ENCODE data around the gene HOXA4. TPM values are rescaled to one million over a fixed set of nuclear protein-coding genes. Genes with fewer than 3 reads are reported as not detected.

The HOXA4 gene
- total and polyA plus RNA-seq, 2 experiments from 2014 or later = not detected

DNA sequence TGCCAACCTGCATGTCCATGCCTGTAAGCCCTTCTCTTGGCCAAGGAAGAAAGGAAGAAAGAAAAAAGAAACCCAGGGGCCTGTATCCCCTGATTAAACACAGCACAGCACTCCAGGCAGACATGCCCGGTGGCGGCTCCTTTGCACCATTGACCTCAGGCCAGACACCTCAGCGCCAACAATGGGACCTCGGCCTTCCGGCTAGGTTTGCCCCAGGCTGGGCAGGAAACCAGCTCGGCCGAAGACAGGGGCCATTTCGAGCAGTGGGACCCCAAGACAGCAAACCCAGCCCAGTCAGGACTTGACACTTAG is 40.7 kb upstream of the HOXA4 start:
- Histone ChIP-seq H3K4me2 (no peak overlapping the region), H2AFZ (no peak overlapping the region), H3K36me3 (ENCODE audit: insufficient read depth) (no peaks in the 10 kb centered on the region), H3K27ac (ENCODE audit: low read depth) (no peak overlapping the region), H3K27me3 (ENCODE audit: insufficient read depth) (peaks cover 100% of the 10 kb centered on the region), H3K9me2 (ENCODE audit: insufficient read depth) (no peaks in the 10 kb centered on the region), H3F3A (replicated peaks; ENCODE audit: low read depth) (peaks cover 56% of the 10 kb centered on the region), H3K4me3 (no peak overlapping the region), H4K20me1 (replicated peaks; ENCODE audit: insufficient read depth) (peaks cover 49% of the 10 kb centered on the region), H3K79me2 (replicated peaks; ENCODE audit: insufficient read depth) (no peaks in the 10 kb centered on the region), H3K4me1 (ENCODE audit: insufficient read depth) (peaks cover 29% of the 10 kb centered on the region)
- H3K4me1 Mint-ChIP-seq = peaks cover 15% of the 10 kb centered on the region; the same call in 2 of the 3 replicates
- TF ChIP-seq ZNF114 (CRISPR knock-in tag; IDR thresholded peaks at IDR 0.05) (no peak), EZH2 (IDR thresholded peaks at IDR 0.05; ENCODE audit: low read depth, unreplicated experiment) (peak; percentile 63), ZNF331 (CRISPR knock-in tag; IDR thresholded peaks at IDR 0.05; ENCODE audit: low read depth) (no peak), EZH2phosphoT487 (IDR thresholded peaks at IDR 0.05; ENCODE audit: unreplicated experiment) (peak; percentile 18)
- TF ChIP-seq, protein P1, sequence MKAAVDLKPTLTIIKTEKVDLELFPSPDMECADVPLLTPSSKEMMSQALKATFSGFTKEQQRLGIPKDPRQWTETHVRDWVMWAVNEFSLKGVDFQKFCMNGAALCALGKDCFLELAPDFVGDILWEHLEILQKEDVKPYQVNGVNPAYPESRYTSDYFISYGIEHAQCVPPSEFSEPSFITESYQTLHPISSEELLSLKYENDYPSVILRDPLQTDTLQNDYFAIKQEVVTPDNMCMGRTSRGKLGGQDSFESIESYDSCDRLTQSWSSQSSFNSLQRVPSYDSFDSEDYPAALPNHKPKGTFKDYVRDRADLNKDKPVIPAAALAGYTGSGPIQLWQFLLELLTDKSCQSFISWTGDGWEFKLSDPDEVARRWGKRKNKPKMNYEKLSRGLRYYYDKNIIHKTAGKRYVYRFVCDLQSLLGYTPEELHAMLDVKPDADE (IDR thresholded peaks at IDR 0.05) = no peak
- TF ChIP-seq, protein P2, sequence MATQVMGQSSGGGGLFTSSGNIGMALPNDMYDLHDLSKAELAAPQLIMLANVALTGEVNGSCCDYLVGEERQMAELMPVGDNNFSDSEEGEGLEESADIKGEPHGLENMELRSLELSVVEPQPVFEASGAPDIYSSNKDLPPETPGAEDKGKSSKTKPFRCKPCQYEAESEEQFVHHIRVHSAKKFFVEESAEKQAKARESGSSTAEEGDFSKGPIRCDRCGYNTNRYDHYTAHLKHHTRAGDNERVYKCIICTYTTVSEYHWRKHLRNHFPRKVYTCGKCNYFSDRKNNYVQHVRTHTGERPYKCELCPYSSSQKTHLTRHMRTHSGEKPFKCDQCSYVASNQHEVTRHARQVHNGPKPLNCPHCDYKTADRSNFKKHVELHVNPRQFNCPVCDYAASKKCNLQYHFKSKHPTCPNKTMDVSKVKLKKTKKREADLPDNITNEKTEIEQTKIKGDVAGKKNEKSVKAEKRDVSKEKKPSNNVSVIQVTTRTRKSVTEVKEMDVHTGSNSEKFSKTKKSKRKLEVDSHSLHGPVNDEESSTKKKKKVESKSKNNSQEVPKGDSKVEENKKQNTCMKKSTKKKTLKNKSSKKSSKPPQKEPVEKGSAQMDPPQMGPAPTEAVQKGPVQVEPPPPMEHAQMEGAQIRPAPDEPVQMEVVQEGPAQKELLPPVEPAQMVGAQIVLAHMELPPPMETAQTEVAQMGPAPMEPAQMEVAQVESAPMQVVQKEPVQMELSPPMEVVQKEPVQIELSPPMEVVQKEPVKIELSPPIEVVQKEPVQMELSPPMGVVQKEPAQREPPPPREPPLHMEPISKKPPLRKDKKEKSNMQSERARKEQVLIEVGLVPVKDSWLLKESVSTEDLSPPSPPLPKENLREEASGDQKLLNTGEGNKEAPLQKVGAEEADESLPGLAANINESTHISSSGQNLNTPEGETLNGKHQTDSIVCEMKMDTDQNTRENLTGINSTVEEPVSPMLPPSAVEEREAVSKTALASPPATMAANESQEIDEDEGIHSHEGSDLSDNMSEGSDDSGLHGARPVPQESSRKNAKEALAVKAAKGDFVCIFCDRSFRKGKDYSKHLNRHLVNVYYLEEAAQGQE (IDR thresholded peaks at IDR 0.05; ENCODE audit: unreplicated experiment) = no peak
- H3K36me3 Mint-ChIP-seq (ENCODE audit: low read depth) = no peaks in the 10 kb centered on the region; the same call in 2 of the 3 replicates
- no peak overlapping the region for H3K27ac Mint-ChIP-seq
- H3K4me3 Mint-ChIP-seq = no peak overlapping the region
- ATAC-seq = no peak
- DNase-seq (ENCODE audit: low spot score) = peak; percentile 44
- H3K27me3 Mint-ChIP-seq (ENCODE audit: insufficient read depth, low read depth, poor library complexity) = peaks cover 95% of the 10 kb centered on the region
- H3K9me3 Mint-ChIP-seq = peaks cover 14% of the 10 kb centered on the region; the same call in 2 of the 3 replicates

DNA sequence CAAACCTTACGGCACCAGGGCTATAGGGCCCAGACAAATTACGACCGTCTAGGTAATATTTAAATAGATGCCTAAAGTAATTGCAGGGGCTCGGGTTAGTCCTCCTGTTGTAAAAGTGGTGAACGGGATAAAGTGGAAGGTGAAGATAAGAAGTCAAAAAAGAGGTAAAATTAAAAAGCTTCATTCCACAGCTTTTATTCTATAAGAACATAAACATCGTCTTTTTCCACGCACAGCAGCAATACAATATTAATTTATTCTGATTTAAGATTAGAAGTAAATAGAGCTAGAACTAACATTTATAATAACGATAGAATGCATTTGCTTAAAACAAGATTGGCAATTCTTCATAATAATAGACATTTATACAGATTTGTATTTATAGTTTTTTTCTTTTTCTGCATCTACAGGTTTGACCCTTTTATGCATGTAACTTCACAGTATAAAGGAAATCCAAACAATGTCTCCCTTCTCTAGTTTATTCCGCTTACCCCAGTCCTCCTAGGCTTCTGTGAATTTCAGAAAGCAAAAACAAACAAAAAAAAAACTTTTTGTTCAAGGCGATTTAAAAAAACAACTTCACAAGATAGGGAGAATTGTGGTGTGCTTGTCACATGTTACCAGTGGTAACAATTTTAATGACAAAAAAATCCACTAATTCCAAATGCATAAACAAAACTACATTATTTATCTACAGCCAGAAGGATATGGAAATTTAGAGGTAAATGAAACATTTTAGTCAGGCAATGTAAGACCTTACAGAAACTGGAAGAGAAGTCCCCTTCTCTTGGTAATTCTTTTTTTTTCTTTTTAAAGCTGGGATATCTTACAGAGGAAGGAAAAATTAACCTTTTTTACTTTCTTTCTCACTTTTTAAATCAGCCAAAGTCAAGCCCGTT is 40.1 kb upstream of the HOXA4 start:
- peaks cover 95% of the 10 kb centered on the region for H3K27me3 Mint-ChIP-seq (ENCODE audit: insufficient read depth, low read depth, poor library complexity)
- Histone ChIP-seq H3K4me1 (ENCODE audit: insufficient read depth) (peaks cover 27% of the 10 kb centered on the region), H3K4me3 (peak overlapping the region; percentile 36; the same call in 1 of the 2 replicates), H3F3A (replicated peaks; ENCODE audit: low read depth) (peaks cover 60% of the 10 kb centered on the region), H3K79me2 (replicated peaks; ENCODE audit: insufficient read depth) (no peaks in the 10 kb centered on the region), H3K9me2 (ENCODE audit: insufficient read depth) (no peaks in the 10 kb centered on the region), H3K27me3 (ENCODE audit: insufficient read depth) (peaks cover 100% of the 10 kb centered on the region), H3K27ac (ENCODE audit: low read depth) (no peak overlapping the region), H2AFZ (no peak overlapping the region), H4K20me1 (replicated peaks; ENCODE audit: insufficient read depth) (peaks cover 45% of the 10 kb centered on the region), H3K4me2 (peak overlapping the region; percentile 55), H3K36me3 (ENCODE audit: insufficient read depth) (no peaks in the 10 kb centered on the region)
- peaks cover 17% of the 10 kb centered on the region; the same call in 2 of the 3 replicates for H3K9me3 Mint-ChIP-seq
- peak; percentile 87 for TF ChIP-seq EZH2 (IDR thresholded peaks at IDR 0.05; ENCODE audit: low read depth, unreplicated experiment)
- TF ChIP-seq, protein P1 (IDR thresholded peaks at IDR 0.05) = no peak
- no peak for DNase-seq (ENCODE audit: low spot score)
- no peak overlapping the region; the same call in 2 of the 3 replicates for H3K4me3 Mint-ChIP-seq
- ATAC-seq = no peak
- no peak overlapping the region for H3K27ac Mint-ChIP-seq
- H3K4me1 Mint-ChIP-seq = peaks cover 17% of the 10 kb centered on the region; the same call in 2 of the 3 replicates
- H3K36me3 Mint-ChIP-seq (ENCODE audit: low read depth) = no peaks in the 10 kb centered on the region; the same call in 2 of the 3 replicates

Data from GM23338 (cell line).